Central memory CD8-positive, alpha-beta T cell (primary cell): ENCODE results near the gene DLK1.

Experiments
- ATAC-seq: fragments of 150-1000 bp; cut with Tn5 transposase; replicated peaks from 2 replicates; pipeline ENCODE4 v1.10.0; 2022; ENCODE audit warnings: mild to moderate bottlenecking, moderate FRiP score, moderate number of reproducible peaks; ENCODE audit not compliant: poor library complexity, severe bottlenecking; ENCODE audit errors: extremely low read depth
- DNase-seq, 2 donors: peaks; one replicate each; pipeline ENCODE4 v3.0.0; 2021; ENCODE audit warnings: low spot score in 2 of 2
- H3K27ac Mint-ChIP-seq: one replicate; pipeline ENCODE4 v1.8.0; 2022; ENCODE audit warnings: low read depth, mild to moderate bottlenecking, moderate library complexity, mixed read lengths
- H3K27me3 Mint-ChIP-seq: one replicate; pipeline ENCODE4 v1.8.0; 2022; ENCODE audit warnings: mixed read lengths
- H3K36me3 Mint-ChIP-seq: one replicate; pipeline ENCODE4 v1.8.0; 2022; ENCODE audit warnings: mild to moderate bottlenecking, moderate library complexity, mixed read lengths; ENCODE audit not compliant: insufficient read depth
- H3K4me1 Mint-ChIP-seq: one replicate; pipeline ENCODE4 v1.8.0; 2022; ENCODE audit warnings: mixed read lengths
- H3K4me3 Mint-ChIP-seq: one replicate; pipeline ENCODE4 v1.8.0; 2022; ENCODE audit warnings: mild to moderate bottlenecking, moderate library complexity, mixed read lengths
- H3K9me3 Mint-ChIP-seq: one replicate; pipeline ENCODE4 v1.8.0; 2022; ENCODE audit warnings: mixed read lengths

Gene DLK1

GRCh38 chr14:100710826-100711462, 15.7 kb upstream of the DLK1 start:
- Mint-ChIP-seq H3K36me3 (no peaks in the 10 kb centered on the region), H3K27me3 (peaks cover 33% of the 10 kb centered on the region), H3K27ac (no peak overlapping the region), H3K4me1 (no peaks in the 10 kb centered on the region), H3K9me3 (no peaks in the 10 kb centered on the region), H3K4me3 (no peak overlapping the region)
- DNase-seq (no peak), ATAC-seq (no peak)

- Mint-ChIP-seq H3K4me1 (no peaks in the 10 kb centered on the region), H3K27ac (no peak overlapping the region), H3K9me3 (no peaks in the 10 kb centered on the region), H3K4me3 (no peak overlapping the region), H3K36me3 (no peaks in the 10 kb centered on the region), H3K27me3 (peaks cover 33% of the 10 kb centered on the region)
- no peak for ATAC-seq
- no peak for DNase-seq
Observed at GRCh38 chr14:100711493-100711892, 15.2 kb upstream of the DLK1 start.

- H3K27me3 Mint-ChIP-seq, result peaks cover 39% of the 10 kb centered on the region
- DNase-seq (no peak), ATAC-seq (no peak)
- H3K27ac Mint-ChIP-seq, result no peak overlapping the region
- H3K4me3 Mint-ChIP-seq, result no peak overlapping the region
- H3K36me3 Mint-ChIP-seq, result no peaks in the 10 kb centered on the region
- H3K4me1 Mint-ChIP-seq, result no peaks in the 10 kb centered on the region
- no peaks in the 10 kb centered on the region for H3K9me3 Mint-ChIP-seq
Observed at GRCh38 chr14:100712490-100712889, 14.2 kb upstream of the DLK1 start.

GRCh38 chr14:100713705-100714104, 13.0 kb upstream of the DLK1 start:
- Mint-ChIP-seq H3K27ac (no peak overlapping the region), H3K4me1 (no peaks in the 10 kb centered on the region), H3K4me3 (no peak overlapping the region), H3K27me3 (peaks cover 51% of the 10 kb centered on the region), H3K36me3 (no peaks in the 10 kb centered on the region), H3K9me3 (no peaks in the 10 kb centered on the region)
- DNase-seq (no peak), ATAC-seq (no peak)

GRCh38 chr14:100714258-100714892, 12.3 kb upstream of the DLK1 start:
- no peaks in the 10 kb centered on the region for H3K9me3 Mint-ChIP-seq
- H3K4me3 Mint-ChIP-seq, result no peak overlapping the region
- H3K36me3 Mint-ChIP-seq, result no peaks in the 10 kb centered on the region
- peaks cover 57% of the 10 kb centered on the region for H3K27me3 Mint-ChIP-seq
- no peaks in the 10 kb centered on the region for H3K4me1 Mint-ChIP-seq
- ATAC-seq (no peak), DNase-seq (no peak)
- H3K27ac Mint-ChIP-seq, result no peak overlapping the region

GRCh38 chr14:100715332-100715731, 11.4 kb upstream of the DLK1 start:
- Mint-ChIP-seq H3K36me3 (no peaks in the 10 kb centered on the region), H3K4me3 (no peak overlapping the region), H3K9me3 (no peaks in the 10 kb centered on the region), H3K4me1 (no peaks in the 10 kb centered on the region), H3K27ac (no peak overlapping the region), H3K27me3 (peaks cover 63% of the 10 kb centered on the region)
- DNase-seq (no peak), ATAC-seq (no peak)

GRCh38 chr14:100715803-100716202, 10.9 kb upstream of the DLK1 start:
- DNase-seq (no peak), ATAC-seq (no peak)
- Mint-ChIP-seq H3K36me3 (no peaks in the 10 kb centered on the region), H3K27ac (no peak overlapping the region), H3K27me3 (peaks cover 58% of the 10 kb centered on the region), H3K9me3 (no peaks in the 10 kb centered on the region), H3K4me3 (no peak overlapping the region), H3K4me1 (no peaks in the 10 kb centered on the region)

- Mint-ChIP-seq H3K4me3 (no peak overlapping the region), H3K27me3 (peaks cover 45% of the 10 kb centered on the region), H3K4me1 (no peaks in the 10 kb centered on the region), H3K27ac (no peak overlapping the region), H3K36me3 (no peaks in the 10 kb centered on the region), H3K9me3 (no peaks in the 10 kb centered on the region)
- DNase-seq, result no peak
- no peak for ATAC-seq
Observed at GRCh38 chr14:100717386-100717785, 9.3 kb upstream of the DLK1 start.

GRCh38 chr14:100719976-100720520, 6.6 kb upstream of the DLK1 start:
- H3K36me3 Mint-ChIP-seq, result no peaks in the 10 kb centered on the region
- H3K27me3 Mint-ChIP-seq, result peaks cover 32% of the 10 kb centered on the region
- H3K9me3 Mint-ChIP-seq, result no peaks in the 10 kb centered on the region
- DNase-seq, result no peak
- ATAC-seq, result no peak
- H3K4me3 Mint-ChIP-seq, result no peak overlapping the region
- H3K4me1 Mint-ChIP-seq, result no peaks in the 10 kb centered on the region
- H3K27ac Mint-ChIP-seq, result no peak overlapping the region

- ATAC-seq, result no peak
- Mint-ChIP-seq H3K27ac (no peak overlapping the region), H3K27me3 (peaks cover 45% of the 10 kb centered on the region), H3K4me3 (no peak overlapping the region), H3K36me3 (no peaks in the 10 kb centered on the region), H3K4me1 (peaks cover 8% of the 10 kb centered on the region), H3K9me3 (no peaks in the 10 kb centered on the region)
- no peak for DNase-seq
Observed at GRCh38 chr14:100721568-100721967, 5.1 kb upstream of the DLK1 start.

- H3K4me1 Mint-ChIP-seq, result peaks cover 8% of the 10 kb centered on the region
- DNase-seq (no peak), ATAC-seq (no peak)
- no peak overlapping the region for H3K27ac Mint-ChIP-seq
- peaks cover 46% of the 10 kb centered on the region for H3K27me3 Mint-ChIP-seq
- no peaks in the 10 kb centered on the region for H3K36me3 Mint-ChIP-seq
- H3K9me3 Mint-ChIP-seq, result no peaks in the 10 kb centered on the region
- H3K4me3 Mint-ChIP-seq, result no peak overlapping the region
Observed at GRCh38 chr14:100722367-100722766, 4.3 kb upstream of the DLK1 start.

GRCh38 chr14:100723135-100723829, 3.4 kb upstream of the DLK1 start:
- Mint-ChIP-seq H3K4me1 (peaks cover 8% of the 10 kb centered on the region), H3K27ac (no peak overlapping the region), H3K36me3 (no peaks in the 10 kb centered on the region), H3K27me3 (peaks cover 46% of the 10 kb centered on the region), H3K4me3 (no peak overlapping the region), H3K9me3 (no peaks in the 10 kb centered on the region)
- no peak for DNase-seq
- no peak for ATAC-seq
